ENCODE results near the gene PAX9. TPM values are rescaled to one million over a fixed set of nuclear protein-coding genes. Genes with fewer than 3 reads are reported as not detected.

PAX9 gene
- total and polyA plus RNA-seq, 2 donors from 2014 or later = 0.19 TPM; not detected in 1

DNA sequence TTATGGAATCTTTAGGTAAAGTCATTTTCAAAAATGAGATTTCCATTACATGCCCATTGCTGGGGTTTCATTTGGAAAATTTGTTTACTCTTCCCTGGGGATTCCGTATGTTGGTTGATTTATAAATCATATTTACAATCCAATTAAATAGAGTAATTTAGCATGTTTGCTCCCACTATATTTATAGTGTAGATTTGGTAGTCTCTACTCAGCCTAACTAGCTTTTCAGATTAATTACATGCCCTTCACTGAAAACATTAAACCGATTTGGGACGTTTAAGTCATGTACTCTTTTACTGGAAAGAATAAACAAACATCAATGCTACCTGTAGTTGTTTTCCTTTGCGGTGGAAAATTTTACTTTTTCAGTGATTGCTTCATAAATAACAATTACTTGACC is 10.4 kb downstream of the PAX9 start:
- no peak overlapping the region for H3K4me3 ChIP-seq (ENCODE audit: low read length in 3 of 3)
- DNase-seq = no peak
- FAIRE-seq = no peak
- intact Hi-C loops (cut with DNase I) = no loop called here
- TF ChIP-seq, protein P1, sequence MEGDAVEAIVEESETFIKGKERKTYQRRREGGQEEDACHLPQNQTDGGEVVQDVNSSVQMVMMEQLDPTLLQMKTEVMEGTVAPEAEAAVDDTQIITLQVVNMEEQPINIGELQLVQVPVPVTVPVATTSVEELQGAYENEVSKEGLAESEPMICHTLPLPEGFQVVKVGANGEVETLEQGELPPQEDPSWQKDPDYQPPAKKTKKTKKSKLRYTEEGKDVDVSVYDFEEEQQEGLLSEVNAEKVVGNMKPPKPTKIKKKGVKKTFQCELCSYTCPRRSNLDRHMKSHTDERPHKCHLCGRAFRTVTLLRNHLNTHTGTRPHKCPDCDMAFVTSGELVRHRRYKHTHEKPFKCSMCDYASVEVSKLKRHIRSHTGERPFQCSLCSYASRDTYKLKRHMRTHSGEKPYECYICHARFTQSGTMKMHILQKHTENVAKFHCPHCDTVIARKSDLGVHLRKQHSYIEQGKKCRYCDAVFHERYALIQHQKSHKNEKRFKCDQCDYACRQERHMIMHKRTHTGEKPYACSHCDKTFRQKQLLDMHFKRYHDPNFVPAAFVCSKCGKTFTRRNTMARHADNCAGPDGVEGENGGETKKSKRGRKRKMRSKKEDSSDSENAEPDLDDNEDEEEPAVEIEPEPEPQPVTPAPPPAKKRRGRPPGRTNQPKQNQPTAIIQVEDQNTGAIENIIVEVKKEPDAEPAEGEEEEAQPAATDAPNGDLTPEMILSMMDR (IDR thresholded peaks at IDR 0.05; ENCODE audit: borderline replicate concordance, extremely low read depth, insufficient read depth) = no peak
- H3K4me1 ChIP-seq (ENCODE audit: control insufficient read depth in 2 of 3, insufficient read depth in 2 of 3, low read depth in 1 of 3, low read length in 3 of 3) = no peaks in the 10 kb centered on the region
- H3K27me3 ChIP-seq (ENCODE audit: control insufficient read depth, insufficient read depth, low read length) = peaks cover 59% of the 10 kb centered on the region
- H3K27ac ChIP-seq (ENCODE audit: low read depth in 2 of 2, low read length in 2 of 2) = no peak overlapping the region
- H3K9ac ChIP-seq (ENCODE audit: low read length in 3 of 3) = no peak overlapping the region
- no peaks in the 10 kb centered on the region for H3K9me3 ChIP-seq (ENCODE audit: control insufficient read depth in 2 of 3, insufficient read depth in 1 of 3, low read length in 3 of 3)
- no peaks in the 10 kb centered on the region for H3K36me3 ChIP-seq (ENCODE audit: control insufficient read depth in 2 of 3, insufficient read depth in 3 of 3, low read length in 3 of 3)

DNA sequence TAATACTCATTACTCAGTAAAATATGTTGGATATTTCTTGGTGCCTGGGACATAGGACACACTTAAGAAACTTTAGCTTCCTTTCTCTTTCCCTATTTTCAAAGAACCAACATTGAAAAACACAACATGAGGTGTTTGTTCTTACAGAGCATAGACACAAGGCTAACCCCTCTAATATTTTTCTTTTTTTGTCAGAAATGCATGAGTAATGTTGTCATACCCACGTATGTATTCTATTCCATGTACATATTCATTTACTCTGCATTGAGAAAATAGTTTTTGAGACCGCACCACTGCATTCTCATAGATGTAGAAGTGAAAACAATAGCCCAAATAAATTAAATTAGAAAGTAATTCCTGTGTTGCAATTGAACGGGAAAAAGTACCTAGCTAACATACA is 13.0 kb downstream of the PAX9 start:
- FAIRE-seq (no peak), DNase-seq (no peak)
- Histone ChIP-seq H3K27me3 (ENCODE audit: control insufficient read depth, insufficient read depth, low read length) (peaks cover 44% of the 10 kb centered on the region), H3K27ac (ENCODE audit: low read depth in 2 of 2, low read length in 2 of 2) (no peak overlapping the region), H3K9ac (ENCODE audit: low read length in 3 of 3) (no peak overlapping the region), H3K36me3 (ENCODE audit: control insufficient read depth in 2 of 3, insufficient read depth in 3 of 3, low read length in 3 of 3) (no peaks in the 10 kb centered on the region), H3K9me3 (ENCODE audit: control insufficient read depth in 2 of 3, insufficient read depth in 1 of 3, low read length in 3 of 3) (no peaks in the 10 kb centered on the region), H3K4me3 (ENCODE audit: low read length in 3 of 3) (no peak overlapping the region), H3K4me1 (ENCODE audit: control insufficient read depth in 2 of 3, insufficient read depth in 2 of 3, low read depth in 1 of 3, low read length in 3 of 3) (no peaks in the 10 kb centered on the region)
- intact Hi-C loops (cut with DNase I) = no loop called here
- TF ChIP-seq, protein P1 (IDR thresholded peaks at IDR 0.05; ENCODE audit: borderline replicate concordance, extremely low read depth, insufficient read depth) = no peak

DNA sequence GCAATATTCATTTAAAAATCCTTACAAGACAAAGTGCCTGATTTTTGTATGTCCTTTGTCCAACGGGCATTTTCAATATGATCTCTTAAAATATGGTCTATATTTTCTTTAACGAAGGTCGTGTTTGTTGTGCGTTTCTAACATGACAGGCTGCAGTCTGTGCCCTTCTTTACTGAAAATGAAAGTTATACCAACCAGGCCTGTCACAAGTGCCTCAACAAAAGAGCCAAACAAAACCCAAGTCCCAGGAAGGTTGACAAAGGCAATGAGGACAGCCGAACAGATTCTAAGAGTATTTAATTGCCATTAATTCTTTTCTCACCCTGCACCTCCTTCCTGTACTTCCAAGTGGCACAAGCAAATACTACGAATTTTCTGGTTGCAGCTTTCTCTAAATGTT is 13.9 kb downstream of the PAX9 start:
- Histone ChIP-seq H3K27me3 (ENCODE audit: control insufficient read depth, insufficient read depth, low read length) (peaks cover 41% of the 10 kb centered on the region), H3K9ac (ENCODE audit: low read length in 3 of 3) (no peak overlapping the region)
- FAIRE-seq = no peak

More for the DNA sequence above, 13.9 kb downstream of the PAX9 start:
- Histone ChIP-seq H3K27ac (ENCODE audit: low read depth in 2 of 2, low read length in 2 of 2) (no peak overlapping the region), H3K4me1 (ENCODE audit: control insufficient read depth in 2 of 3, insufficient read depth in 2 of 3, low read depth in 1 of 3, low read length in 3 of 3) (no peaks in the 10 kb centered on the region), H3K36me3 (ENCODE audit: control insufficient read depth in 2 of 3, insufficient read depth in 3 of 3, low read length in 3 of 3) (no peaks in the 10 kb centered on the region), H3K9me3 (ENCODE audit: control insufficient read depth in 2 of 3, insufficient read depth in 1 of 3, low read length in 3 of 3) (no peaks in the 10 kb centered on the region), H3K4me3 (ENCODE audit: low read length in 3 of 3) (no peak overlapping the region)
- TF ChIP-seq, protein P1 (IDR thresholded peaks at IDR 0.05; ENCODE audit: borderline replicate concordance, extremely low read depth, insufficient read depth) = no peak
- no peak for DNase-seq
- intact Hi-C loops (cut with DNase I) = no loop called here
